Activated CD8-positive, alpha-beta memory T cell treated with anti-CD3 and anti-CD28 coated beads, Interleukin-2, amount 50 U/mL, for 24 hours (primary cell): ENCODE data around the gene SMARCB1.

Experiments
- DNase-seq: peaks from one replicate; pipeline ENCODE4 v3.0.0-alpha.2; 2020; ENCODE audit errors: extremely low read depth

The SMARCB1 gene

DNA sequence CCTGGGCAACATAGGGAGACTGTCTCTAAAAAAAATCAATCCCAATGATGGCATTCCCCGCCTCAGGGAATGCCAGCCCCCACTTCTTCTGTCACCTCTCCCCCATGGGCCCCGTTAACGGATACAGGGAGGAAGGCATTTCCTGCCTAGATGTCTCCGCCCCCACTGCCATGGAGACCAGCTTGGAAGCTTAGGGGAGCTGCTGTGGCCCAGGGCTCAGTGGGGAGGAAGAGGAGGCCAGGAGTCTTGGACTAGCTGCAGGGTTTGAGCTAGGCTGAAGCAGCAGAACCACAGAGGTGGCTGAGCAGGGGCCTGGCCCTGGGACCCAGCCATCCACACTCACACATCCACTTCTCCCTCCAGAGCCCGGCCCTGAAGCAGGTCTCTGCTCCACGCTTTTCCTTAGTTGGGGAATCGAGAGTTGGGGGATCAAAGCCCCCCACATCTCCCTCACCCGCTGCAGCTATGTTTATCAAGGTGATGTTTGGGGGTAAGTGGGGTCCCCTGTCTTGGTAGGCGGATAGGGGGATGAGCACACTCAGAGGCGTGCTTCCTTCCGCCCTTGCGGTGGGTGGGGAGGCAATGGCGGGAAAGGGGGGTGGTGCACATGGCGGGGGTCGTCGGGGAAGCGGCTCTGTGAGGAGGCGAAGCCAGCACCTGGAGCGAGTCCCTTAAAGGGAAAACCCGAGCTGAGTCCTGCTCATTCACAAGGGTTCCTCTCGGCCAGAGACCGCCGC is 23.8 kb upstream of the SMARCB1 start, which contains the start of gene C22orf15:
Gene C22orf15, plus strand, starts transcription at position 149 of the 737 bp plus-strand sequence. Its CDS starts 317 bp downstream, at position 466.
- no peak for DNase-seq

DNA sequence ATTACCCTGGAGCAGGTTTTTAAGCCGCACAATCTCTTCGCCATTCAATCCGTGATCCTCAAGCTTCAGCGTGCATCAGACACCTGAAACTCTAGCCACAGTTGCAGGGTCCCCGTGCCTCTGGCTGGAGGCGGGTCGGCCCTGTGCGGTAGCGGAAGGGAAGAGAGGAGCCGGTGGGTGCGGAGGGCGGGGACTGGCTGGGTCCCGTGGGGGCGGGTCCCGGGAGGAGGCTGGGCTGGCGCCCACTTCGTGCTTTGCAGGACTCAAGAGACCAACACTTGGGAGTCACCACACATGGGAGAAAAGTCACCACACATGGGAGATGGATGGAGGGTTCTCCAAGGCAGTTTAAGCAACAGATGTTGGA is 23.2 kb upstream of the SMARCB1 start:
- peak; percentile 30 for DNase-seq

DNA sequence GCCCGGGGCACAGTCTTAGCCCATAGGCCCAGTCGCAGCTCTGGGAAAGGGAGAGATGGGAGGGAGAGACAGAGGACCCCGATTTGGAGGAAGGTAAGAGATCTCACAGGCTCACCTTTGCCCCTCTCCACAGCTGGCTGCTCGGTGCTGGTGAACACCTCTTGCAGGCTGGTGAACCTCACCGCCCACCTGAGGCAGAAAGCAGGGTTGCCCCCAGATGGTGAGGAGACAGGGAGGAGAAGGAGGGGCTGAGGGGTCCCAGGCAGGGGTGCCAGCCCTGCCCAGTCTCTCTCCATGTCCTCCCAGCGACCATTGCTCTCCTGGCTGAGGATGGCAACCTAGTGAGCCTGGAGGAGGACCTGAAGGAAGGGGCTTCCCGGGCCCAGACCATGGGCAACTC is 22.8 kb upstream of the SMARCB1 start:
- DNase-seq: no peak

DNA sequence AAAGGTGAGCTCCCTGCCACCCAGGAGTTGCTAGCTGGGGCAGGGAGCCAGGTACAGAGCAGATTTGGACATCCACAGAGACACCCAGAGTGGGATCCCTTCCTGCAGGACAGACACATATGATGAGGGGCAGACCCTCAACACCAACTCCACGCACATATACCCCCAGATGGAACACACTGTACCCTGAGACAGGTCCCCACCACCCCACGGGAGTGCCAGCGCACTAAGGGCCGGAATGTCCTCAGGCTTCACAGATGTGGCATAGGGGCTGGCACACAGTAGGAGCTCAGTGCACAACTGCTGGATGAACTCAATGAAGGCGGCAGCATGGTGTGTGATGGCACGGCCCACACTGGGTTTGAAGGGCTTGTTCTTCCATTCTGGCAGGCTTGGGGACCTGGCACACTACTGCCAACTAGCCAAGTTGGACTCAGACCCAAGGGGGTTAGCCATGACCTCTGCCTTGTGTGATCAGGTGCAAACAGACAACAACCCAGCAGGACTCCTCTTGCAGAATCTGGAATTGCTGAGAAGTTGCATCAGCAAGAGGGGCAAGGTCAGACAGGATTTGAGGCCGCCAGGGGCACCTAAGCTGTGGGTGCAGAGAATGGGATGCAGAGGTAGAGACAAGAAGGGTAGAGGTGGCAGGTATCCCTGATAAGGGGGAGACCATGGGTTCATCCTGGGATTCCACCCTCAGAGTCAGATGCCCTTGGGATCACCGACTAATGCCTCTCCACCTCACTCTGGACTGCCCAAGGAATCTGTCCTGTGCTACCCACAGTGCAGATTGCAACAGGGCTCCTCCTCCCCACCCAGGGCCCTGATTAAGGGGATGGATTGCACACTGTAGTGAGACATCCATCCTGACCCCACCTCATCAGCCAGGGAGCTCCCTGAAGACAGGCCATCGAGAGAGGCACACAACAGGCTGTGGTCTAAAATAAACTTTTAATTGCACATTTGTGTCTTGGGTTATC is 21.6 kb upstream of the SMARCB1 start:
- DNase-seq: no peak

GRCh38 chr22:23767303-23767672 is 19.5 kb upstream of the SMARCB1 start:
- no peak for DNase-seq

DNA sequence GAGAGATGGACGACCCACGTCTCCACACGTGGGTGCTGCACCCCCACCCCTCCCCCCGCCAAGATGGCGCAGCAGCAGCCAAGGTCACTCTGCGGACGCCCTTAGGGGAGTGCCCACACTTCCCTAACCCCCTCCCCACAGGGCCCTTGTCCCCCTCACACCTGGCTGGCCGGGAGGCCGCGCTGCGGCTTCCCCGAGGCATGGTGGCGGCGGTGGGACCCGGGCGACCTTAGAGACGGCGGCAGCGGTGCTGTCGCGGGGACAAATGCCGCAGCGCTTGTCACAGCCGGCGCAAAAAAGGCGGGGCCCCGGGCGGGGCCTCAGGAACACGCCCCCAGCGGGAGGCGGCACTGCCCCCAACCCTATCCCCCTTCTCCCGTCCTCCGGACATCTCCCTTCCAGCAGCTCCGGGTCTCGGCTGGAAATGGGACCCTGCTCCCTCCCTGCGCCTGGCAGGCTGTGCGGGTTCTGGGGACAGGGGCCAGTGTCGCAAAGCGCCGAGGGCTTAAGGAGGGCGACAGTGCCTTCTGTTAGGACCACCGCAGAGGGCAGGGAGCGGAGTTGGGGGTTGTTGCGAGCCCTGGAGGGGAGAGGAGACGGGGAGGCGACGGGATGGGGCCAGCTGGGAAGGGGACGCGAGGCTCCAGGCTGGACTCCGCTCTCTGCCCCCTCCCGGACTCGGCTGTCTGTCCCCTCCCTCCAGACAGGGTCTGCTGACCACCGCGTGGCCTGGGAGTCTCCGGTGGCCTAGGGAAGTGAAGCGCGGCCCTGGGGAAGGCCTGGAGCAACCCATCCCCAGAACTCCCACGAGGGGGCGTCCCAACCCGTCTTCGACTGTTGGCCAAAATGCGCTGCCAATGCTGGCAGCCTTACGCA is 18.9 kb upstream of the SMARCB1 start, which contains the start of gene CHCHD10:
Gene CHCHD10, minus strand, starts transcription at position 300 of the 876 bp plus-strand sequence. Its CDS starts 98 bp downstream, at position 202.
- DNase-seq: no peak

DNA sequence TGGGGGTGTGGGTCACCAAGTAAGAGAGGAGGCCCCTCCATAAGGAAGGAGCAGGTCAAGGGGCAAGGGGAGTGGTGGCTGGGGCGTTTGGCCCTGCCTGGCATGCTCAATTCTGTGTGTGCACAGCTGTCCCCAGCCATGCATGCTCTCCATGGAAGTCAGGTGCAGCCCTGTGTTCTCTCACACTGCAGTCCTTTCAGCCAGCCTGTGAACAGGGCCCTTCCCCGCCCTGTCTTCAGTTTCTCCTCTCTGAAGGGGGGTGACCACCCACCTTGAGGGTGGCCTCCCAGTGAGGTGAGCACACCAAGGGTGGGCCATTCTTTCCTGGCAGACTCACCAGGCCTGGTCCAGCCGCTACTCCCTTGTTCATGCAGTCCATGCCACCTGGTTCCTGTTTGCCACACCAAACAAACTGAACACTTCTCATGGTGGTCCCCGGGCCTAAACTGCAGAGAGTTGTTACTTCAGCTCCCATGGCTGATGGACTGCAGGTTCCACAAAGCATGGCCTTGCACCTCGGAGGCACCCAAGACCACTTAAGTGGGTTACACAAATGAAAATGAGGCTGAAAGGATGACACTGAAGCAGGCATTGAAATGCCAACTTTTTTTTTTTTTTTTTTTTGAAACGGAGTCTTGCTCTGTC is 17.3 kb upstream of the SMARCB1 start:
- DNase-seq: no peak

DNA sequence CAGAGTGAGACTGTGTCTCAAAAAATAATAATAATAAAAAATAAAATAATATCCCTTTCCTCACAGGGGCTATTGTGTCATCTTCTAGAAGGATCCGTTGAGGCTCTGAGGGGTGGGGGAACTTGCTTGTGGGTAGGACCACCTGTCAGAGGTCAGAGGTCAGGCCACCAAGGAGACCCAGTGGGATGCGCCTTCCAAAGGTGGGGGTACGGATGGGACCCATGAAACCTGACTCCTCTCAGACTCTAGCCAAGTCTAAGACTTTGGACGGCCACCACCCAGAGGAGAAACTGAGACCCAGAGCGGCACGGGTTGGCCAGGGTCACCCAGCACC is 14.5 kb upstream of the SMARCB1 start:
- DNase-seq: no peak

- DNase-seq: no peak
Observed at GRCh38 chr22:23772649-23773473, 13.9 kb upstream of the SMARCB1 start, which contains the start of gene MMP11. TSS of gene MMP11 (plus strand) at chr22:23772849. CDS start at chr22:23772871, 22 bp downstream.

- DNase-seq: no peak
Observed at GRCh38 chr22:23773483-23774113, 13.2 kb upstream of the SMARCB1 start.

- no peak for DNase-seq
Observed at GRCh38 chr22:23774114-23774921, 12.4 kb upstream of the SMARCB1 start.

DNA sequence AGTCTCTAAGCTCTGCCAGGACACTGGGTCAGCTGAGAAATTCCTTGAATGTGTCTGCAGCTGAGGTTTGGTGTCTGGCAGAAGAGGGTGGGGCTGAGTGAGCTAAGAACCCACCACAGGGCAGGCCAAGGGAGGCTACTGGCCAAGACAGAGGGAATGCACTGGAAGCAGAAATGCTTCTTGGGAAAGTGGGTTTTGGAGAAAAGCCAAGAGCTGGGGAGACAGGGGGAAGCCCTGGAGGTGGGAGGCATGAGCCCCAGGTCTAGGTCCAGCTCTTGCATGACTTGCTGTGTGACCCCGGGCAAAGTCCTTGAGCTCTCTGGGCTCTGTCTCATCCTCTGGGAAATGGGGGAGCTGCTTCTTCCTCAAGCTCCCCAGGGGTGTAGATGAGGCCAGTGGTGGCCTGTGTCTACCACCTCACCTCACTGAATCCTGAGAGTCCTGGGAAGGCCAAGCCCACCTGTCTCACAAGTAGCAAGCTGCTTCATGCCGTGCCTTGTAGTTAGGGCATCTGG is 11.8 kb upstream of the SMARCB1 start:
- no peak for DNase-seq

DNA sequence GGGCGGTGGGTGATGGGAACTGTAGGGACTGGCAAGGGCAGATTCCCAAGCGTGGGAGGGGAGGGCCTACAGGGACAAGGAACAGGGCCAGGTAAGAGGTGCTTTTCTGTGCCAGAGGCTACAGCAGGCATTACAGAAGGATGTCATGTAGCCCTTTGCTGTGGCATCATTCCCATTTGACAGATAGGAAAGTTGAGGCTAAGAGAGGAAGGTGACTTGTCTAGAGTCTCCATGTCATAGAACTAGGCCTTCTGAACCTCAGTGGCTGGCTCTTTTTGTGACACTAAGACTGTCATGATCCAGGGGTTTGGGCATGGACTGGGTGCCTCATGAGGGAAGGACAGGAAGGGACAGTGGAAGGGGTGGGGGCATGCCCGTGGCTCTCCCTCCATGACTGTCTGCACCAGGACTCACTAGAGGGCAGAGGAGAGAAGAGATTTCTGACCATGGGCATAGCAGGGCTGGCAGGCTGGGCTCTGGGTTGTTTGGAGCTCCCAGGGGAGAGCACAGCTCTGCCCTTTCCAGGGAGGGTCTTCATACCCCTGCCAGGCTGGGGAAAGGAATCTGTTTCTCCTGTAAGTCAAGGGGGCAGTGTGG is 10.9 kb upstream of the SMARCB1 start:
- DNase-seq: no peak

DNA sequence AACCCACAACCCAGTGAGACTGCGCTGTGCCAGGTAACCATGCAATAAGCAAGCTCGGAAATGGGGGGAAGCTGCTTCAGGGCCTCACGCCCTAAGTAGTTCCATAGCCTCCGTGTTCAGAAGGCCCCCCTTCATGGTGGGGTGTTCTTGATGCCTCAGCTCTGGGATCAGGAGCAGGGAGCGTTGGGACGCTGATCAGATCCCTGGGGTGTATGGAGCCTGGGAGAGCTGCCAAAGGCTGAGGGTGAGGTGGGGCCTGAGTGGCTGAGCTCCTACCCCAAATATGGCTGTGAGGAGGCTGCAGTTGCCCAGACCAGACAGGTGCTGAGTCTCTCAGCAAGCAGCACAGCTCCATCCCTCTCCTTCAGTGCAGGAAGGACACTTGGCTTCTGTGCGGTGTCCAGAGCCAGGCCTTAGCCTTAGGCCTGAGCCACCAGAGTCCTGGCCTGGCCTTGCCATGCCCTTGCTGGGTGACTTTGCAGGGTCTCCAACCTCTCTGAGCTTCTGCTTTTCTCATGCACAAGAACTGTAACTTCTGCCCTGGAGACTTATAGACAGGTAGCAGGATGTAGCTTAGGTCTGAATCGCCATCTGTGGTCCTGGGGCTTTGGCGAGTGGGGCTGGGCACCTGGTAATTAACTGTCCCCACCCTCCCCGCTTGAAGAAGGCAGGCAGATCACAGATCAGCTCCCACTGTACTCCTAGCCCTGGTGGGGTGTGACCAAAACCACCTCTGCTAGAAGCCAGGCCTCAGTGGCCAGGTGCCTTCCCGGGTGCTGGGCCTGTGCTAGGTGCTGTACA is 8.8 kb upstream of the SMARCB1 start:
- no peak for DNase-seq

- no peak for DNase-seq
Observed at GRCh38 chr22:23778577-23778900, 8.2 kb upstream of the SMARCB1 start.

DNA sequence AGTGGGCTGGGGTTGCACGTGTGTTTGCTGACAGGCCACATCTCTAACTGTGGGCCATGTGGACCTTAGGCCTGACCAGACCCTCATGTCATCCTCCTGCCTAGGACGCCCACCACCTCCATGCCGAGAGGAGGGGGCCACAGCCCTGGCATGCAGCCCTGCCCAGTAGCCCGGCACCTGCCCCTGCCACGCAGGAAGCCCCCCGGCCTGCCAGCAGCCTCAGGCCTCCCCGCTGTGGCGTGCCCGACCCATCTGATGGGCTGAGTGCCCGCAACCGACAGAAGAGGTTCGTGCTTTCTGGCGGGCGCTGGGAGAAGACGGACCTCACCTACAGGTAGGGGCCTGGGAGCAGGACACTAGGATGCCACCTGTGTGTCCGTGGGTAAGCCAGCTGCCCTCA is 7.7 kb upstream of the SMARCB1 start:
- DNase-seq: no peak

DNA sequence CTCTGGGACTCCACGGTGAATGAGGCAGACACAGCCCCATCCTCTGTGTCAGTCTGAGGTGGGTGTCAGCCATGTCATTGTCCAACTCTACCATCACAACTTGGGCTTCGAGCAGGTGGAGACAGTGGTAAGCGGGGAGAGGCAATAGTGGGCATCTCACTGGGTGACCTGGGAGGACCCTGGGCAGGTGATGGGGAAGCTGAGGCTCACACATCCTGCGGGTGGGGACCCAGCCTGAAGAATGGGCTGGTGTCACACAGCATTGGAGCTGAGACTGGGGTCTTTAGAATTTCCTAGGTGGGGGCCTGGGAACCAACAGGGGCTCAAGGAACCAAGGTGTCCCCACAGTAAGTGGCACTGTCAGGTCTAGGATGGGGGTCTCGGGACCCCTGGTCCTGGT is 7.0 kb upstream of the SMARCB1 start:
- DNase-seq: no peak
